ENCODE results near the gene GCK. TPM values are rescaled to one million over a fixed set of nuclear protein-coding genes. Genes with fewer than 3 reads are reported as not detected.

GCK gene
- total and polyA plus RNA-seq, 7 donors: 0.27 to 1.8 (median 0.60) TPM; not detected in 2

- DNase-seq: peak; percentile 59
- Histone ChIP-seq H3K27me3 (peaks cover 0 to 11% (median 0%) of the 10 kb centered on the region in 3 donors), H3K4me3 (no peak overlapping the region), H3K36me3 (peaks cover 0 to 9% (median under 1%) of the 10 kb centered on the region in 4 donors), H3K27ac (no peak overlapping the region), H3K4me1 (no peaks in the 10 kb centered on the region), H3K9me3 (no peaks in the 10 kb centered on the region)
- TF ChIP-seq CTCF (IDR thresholded peaks at IDR 0.05) (no peak), POLR2A (IDR thresholded peaks at IDR 0.05) (no peak), POLR2AphosphoS5 (IDR thresholded peaks at IDR 0.05) (no peak), EP300 (IDR thresholded peaks at IDR 0.05) (no peak)
- intact Hi-C loops (cut with DNase I): no loop called here
- 77 to 85% methylated on average over 17 of the region's 17 CpGs for WGBS, 2 donors
These were observed 28.7 kb upstream of the GCK start for GRCh38 chr7:44217852-44218402.

- Histone ChIP-seq H3K27ac (no peak overlapping the region), H3K4me1 (no peaks in the 10 kb centered on the region), H3K9me3 (no peaks in the 10 kb centered on the region), H3K4me3 (no peak overlapping the region), H3K36me3 (peaks cover 0 to 15% (median 4%) of the 10 kb centered on the region in 4 donors), H3K27me3 (peaks cover 0 to 11% (median 0%) of the 10 kb centered on the region in 3 donors)
- intact Hi-C loops (cut with DNase I): no loop called here
- 86 to 89% methylated on average over 19 of the region's 19 CpGs for WGBS, 2 donors
- peak; percentile 54 for DNase-seq
- no peak for TF ChIP-seq CTCF (IDR thresholded peaks at IDR 0.05)
- TF ChIP-seq POLR2A (IDR thresholded peaks at IDR 0.05): no peak
- TF ChIP-seq EP300 (IDR thresholded peaks at IDR 0.05): no peak
- no peak for TF ChIP-seq POLR2AphosphoS5 (IDR thresholded peaks at IDR 0.05)
These were observed 28.0 kb upstream of the GCK start for GRCh38 chr7:44217223-44217714.

GRCh38 chr7:44216521-44217222 lies 27.4 kb upstream of the GCK start:
- H3K27ac ChIP-seq: no peak overlapping the region
- H3K4me3 ChIP-seq: no peak overlapping the region
- peaks cover 0 to 11% (median 0%) of the 10 kb centered on the region in 3 donors for H3K27me3 ChIP-seq
- H3K9me3 ChIP-seq: no peaks in the 10 kb centered on the region
- TF ChIP-seq EP300 (IDR thresholded peaks at IDR 0.05) (no peak), POLR2AphosphoS5 (IDR thresholded peaks at IDR 0.05) (no peak)
- peak; percentile 48 for DNase-seq
- peaks cover 3 to 21% (median 9%) of the 10 kb centered on the region in 4 donors for H3K36me3 ChIP-seq
- intact Hi-C loops (cut with DNase I): no loop called here
- H3K4me1 ChIP-seq: no peaks in the 10 kb centered on the region
- WGBS, 2 donors: 87% methylated on average over 13 of the region's 13 CpGs

GRCh38 chr7:44216019-44216418 lies 26.8 kb upstream of the GCK start:
- Histone ChIP-seq H3K4me1 (no peaks in the 10 kb centered on the region), H3K27ac (no peak overlapping the region), H3K36me3 (peaks cover 7 to 28% (median 14%) of the 10 kb centered on the region in 4 donors), H3K27me3 (peaks cover 0 to 11% (median 0%) of the 10 kb centered on the region in 3 donors), H3K4me3 (no peak overlapping the region), H3K9me3 (no peaks in the 10 kb centered on the region)
- WGBS, 2 donors: 49 to 73% methylated on average over 8 of the region's 8 CpGs
- TF ChIP-seq EP300 (IDR thresholded peaks at IDR 0.05): no peak
- TF ChIP-seq POLR2AphosphoS5 (IDR thresholded peaks at IDR 0.05): no peak
- TF ChIP-seq POLR2A (IDR thresholded peaks at IDR 0.05): no peak
- TF ChIP-seq CTCF (IDR thresholded peaks at IDR 0.05): no peak
- peak; percentile 32 for DNase-seq
- intact Hi-C loops (cut with DNase I): no loop called here

- H3K36me3 ChIP-seq: peaks cover 9 to 33% (median 19%) of the 10 kb centered on the region in 4 donors
- TF ChIP-seq POLR2A (IDR thresholded peaks at IDR 0.05): no peak
- TF ChIP-seq CTCF (IDR thresholded peaks at IDR 0.05): no peak
- no peak for TF ChIP-seq POLR2AphosphoS5 (IDR thresholded peaks at IDR 0.05)
- TF ChIP-seq EP300 (IDR thresholded peaks at IDR 0.05): no peak
- no peak overlapping the region for H3K4me3 ChIP-seq
- WGBS, 2 donors: 91 to 93% methylated on average over 7 of the region's 7 CpGs
- H3K27ac ChIP-seq: no peak overlapping the region
- H3K9me3 ChIP-seq: no peaks in the 10 kb centered on the region
- no peaks in the 10 kb centered on the region for H3K4me1 ChIP-seq
- intact Hi-C loops (cut with DNase I): no loop called here
- DNase-seq: peak; percentile 54
- peaks cover 0 to 11% (median 0%) of the 10 kb centered on the region in 3 donors for H3K27me3 ChIP-seq
These were observed 26.3 kb upstream of the GCK start for GRCh38 chr7:44215531-44215930.

Data from sigmoid colon (tissue), 7 donors.